GM19351 (cell line): Measurements from ENCODE around the gene PLXDC2.

Experiments used
- ATAC-seq: cut with Tn5 transposase; IDR thresholded peaks from one replicate; pipeline ENCODE4 v1.9.1; 2021; ENCODE audit warnings: mild to moderate bottlenecking, moderate library complexity; ENCODE audit not compliant: unreplicated experiment

PLXDC2 gene

DNA sequence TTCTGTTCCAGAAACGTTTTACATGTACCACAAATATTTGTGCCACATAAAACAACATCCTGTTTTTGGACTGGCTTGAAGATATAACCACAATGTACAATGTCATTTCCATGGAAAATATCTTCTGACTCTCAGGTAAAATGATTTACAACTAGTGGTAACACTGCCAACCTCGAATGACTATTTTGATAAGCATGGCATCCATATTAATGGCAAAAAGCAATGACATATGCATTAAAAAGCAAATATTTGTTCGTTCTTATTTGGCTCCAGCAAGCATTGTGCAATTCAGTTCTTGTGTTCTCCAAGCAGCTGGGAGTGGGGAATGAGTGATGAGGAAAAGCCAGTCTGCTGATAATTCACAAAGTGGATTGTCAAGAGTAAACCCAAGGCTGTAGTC lies 289.0 kb downstream of the PLXDC2 start:
- no peak for ATAC-seq

DNA sequence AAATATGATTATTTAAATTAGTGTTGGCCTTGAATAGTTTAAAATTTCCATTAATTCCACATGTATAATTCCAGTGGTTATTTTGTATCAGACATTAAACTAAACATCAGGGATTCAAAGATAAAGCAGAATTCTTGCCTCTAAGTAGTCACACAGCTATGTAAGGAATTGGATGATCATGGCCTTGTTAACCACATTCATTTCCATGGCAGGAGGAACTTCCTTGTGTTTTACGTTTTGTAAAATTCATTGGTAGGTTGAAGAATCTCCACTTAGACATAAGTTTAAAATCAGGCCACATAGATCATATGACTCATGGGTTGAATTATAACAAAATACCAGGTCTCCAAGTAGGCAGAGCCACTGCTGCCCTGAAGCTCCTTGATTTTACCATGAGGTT lies 289.7 kb downstream of the PLXDC2 start:
- no peak for ATAC-seq

- ATAC-seq = no peak
These were observed 291.8 kb downstream of the PLXDC2 start for GRCh38 chr10:20108021-20108420.

- no peak for ATAC-seq
These were observed 293.4 kb downstream of the PLXDC2 start for GRCh38 chr10:20109613-20110012.

DNA sequence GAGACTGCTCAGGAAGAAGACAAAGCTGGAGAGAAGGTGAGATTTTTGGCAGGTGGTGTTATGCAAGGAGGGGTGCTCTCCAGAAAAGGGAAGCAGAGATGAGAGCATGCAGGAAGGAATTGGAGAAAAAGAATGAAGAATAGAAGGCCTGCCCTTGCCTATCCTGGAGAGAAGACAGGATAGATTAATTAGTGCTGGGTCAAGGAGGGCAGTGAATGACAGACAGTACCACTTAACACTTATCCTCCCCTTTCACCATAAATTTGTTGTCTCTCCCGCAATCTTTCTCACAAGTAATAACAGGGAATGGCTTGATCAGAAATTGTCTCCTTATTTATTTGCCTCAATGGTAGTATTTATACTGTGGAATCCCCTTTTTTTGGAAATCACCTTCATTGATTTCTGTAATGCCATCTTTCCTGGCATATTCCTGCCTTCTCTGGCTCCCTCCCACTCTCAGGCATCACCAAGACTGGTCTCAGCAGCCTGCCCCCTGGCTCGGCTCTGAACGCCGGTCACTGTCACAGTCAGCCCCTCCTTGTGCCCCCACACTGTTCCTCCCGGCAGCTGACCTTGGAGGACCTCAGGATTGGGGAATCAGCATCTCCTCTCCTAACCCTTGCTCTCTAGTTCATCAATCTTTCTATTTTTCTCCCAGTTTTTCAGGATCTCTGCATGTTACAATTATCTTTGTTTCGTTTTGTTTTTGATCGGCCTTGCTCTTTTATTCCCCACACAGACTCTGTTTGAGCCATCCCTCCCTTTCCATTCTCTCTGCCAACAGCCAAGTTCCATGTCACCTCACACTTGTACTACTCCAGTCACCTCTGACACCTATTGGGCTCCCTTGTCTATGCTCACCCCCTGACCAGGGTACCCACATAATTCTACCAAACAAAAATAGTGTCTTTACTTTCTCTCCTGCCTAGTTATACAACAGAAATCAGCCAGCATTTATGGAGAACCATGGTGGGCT lies 294.2 kb downstream of the PLXDC2 start:
- no peak for ATAC-seq

DNA sequence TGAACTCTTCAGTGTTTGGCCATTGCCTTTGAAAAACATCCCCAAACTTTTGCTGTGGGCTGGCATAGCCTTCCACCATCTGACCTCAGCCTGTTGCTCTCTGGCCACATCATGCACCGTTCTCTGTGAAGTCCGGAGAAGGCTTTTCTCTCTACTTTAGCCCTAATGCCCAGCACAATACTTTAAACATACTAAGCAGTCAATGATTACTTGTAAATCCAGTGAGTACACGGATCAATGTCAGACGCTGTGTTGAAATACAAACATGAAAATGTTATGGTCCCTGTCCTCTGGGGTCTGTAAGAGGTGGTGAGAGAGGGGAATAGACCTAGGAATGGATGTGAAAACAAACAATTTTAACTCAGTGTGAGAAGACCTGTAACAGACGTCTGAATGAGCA lies 297.9 kb downstream of the PLXDC2 start:
- ATAC-seq = no peak

GRCh38 chr10:20115894-20116293 lies 299.7 kb downstream of the PLXDC2 start:
- no peak for ATAC-seq

- ATAC-seq = no peak
These were observed 301.2 kb downstream of the PLXDC2 start for GRCh38 chr10:20117471-20117870.

DNA sequence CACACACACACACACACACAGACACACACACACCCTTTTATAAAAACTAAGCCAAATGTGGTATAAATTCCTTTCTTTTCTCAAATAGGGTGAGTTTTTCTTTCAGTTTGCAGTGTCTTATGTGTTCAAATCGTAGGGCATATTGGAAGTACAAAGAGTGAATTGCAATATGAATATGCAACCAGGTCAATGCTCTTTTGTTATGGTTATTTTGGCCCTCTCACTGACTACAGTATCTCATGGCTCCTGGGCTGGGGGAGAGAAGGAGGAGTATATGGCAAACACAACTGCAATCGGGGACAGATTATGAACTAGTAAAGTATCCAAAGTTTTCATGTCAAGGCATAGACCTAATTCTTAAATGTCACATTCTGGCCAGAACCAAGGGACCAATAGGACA lies 301.9 kb downstream of the PLXDC2 start:
- no peak for ATAC-seq

DNA sequence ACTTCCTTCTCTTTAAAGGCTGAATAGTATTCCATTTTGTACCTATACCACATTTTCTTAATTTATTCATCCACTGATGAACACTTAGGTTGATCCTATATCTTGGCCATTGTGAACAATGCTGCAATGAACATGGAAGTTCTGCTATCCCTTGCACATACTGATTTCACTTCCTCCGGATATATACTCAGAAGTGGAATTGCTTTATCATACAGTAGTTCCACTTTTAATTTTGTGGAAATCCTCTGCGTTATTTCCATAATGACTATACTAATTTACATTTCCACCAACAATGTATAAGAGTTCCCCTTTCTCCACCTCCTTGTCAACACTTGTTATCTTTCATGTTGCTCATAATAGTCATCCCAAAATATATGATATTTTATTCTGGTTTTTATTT lies 312.6 kb downstream of the PLXDC2 start:
- ATAC-seq = no peak

DNA sequence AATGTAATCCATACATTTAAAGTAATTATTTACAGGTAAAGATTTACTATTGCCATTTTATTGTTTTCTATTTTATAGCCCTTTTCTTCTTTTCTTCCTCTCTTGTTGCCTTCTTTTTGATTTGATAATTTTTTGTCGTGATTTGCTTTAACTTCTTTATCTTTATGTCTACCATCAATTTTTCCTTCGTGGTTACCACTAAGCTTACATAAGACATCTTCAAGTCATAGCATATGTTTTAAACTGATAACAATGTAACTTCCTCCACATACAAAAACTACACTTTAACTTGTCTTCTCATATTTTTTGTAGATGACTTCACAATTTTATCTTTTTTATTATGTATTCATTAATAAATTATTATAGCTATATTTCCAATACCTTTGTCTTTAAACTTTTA lies 316.6 kb downstream of the PLXDC2 start:
- no peak for ATAC-seq

GRCh38 chr10:20133669-20134189 lies 317.5 kb downstream of the PLXDC2 start:
- no peak for ATAC-seq

DNA sequence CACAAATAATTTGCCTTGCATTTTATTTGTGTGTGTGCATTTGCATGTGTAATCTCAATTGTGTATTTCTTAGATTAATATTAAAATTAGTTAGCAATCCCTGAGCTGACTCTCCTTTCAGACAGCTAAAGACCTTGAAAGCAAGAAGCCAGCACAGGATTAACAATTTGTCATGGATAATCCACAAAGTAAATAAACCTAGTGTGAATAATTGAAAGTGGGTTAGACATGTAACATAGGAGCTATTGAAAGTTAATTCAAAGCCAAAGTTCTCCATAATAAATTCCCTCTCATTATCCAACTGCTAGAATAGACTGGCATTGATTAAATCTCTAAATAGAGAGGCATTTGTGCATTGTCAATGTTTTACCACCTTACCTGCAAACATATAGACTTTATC lies 326.1 kb downstream of the PLXDC2 start:
- ATAC-seq = no peak

DNA sequence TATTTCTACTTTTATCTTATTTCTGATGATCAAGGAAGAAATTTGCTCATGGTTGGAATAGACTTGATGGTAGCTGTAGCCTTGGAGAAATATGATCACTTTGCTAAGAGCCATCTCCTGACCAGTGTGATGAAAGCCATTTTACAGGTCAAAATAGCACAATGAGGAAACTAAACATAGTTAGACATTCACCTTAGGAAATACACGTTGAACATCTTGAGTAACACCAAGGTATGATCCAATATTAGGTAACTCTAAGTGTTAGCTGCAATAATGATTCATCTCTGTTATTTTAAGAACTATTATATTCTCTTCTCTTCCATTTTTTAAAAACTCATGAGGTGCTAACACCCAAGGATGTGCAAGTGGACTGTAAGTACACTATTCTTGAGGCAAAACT lies 328.0 kb downstream of the PLXDC2 start:
- no peak for ATAC-seq

GRCh38 chr10:20146004-20146403 lies 329.8 kb downstream of the PLXDC2 start:
- ATAC-seq = no peak

DNA sequence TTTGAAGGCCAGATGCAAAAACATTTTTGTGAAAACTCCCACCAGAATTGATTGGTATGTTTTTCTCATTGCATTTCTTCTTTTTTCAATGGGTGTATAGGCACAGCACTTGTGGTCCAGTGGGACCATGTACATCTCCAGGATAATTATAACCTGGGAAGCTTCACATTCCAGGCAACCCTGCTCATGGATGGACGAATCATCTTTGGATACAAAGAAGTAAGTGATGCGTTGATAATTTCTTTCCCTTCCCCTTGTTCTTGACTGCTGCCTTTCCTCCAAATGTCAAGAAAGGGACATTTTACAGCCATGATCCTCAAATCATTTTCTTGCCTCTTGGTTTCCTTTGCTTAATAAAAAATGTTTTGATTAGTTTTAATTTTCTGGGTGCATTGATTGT lies 331.5 kb downstream of the PLXDC2 start:
- ATAC-seq = no peak

DNA sequence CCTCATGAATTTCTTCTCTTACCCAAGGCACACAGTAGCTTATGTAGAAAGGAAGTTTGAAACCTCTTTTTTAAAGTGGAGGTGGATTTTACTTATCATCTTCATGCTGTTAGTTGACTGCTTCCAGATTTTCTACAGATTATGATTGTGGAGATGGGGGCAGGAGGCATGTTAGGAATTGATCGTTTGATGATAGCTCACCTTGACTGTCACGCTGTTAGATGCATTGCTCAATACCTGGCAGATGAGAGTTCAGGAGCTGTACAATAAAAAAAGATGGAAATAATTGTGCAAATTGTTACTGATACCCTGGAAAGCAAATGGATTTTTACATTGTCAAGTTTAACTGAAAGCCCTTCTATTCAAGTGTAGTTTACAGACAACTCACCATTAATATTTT lies 340.3 kb downstream of the PLXDC2 start:
- ATAC-seq = no peak

GRCh38 chr10:20157314-20157713 lies 341.1 kb downstream of the PLXDC2 start:
- ATAC-seq = no peak

GRCh38 chr10:20158086-20158485 lies 341.9 kb downstream of the PLXDC2 start:
- no peak for ATAC-seq

DNA sequence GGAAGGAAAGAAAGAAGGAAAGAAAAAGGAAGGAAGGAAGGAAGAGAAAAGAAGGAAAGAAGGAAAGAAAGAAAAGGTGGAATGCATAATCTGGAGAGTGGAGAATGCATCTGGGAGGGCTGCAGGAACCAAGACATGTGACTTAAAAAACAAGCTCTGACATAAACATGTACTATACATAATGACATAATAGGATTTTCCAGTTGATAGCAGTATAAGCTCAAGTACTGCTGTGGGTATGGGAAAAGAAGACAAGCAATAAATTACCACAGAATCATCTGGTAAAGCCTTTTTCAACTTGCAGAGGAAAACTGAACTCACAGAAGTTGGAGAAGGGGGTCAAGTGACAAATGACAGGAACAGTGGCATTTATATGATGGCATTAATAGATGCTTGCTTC lies 345.9 kb downstream of the PLXDC2 start:
- ATAC-seq = no peak

DNA sequence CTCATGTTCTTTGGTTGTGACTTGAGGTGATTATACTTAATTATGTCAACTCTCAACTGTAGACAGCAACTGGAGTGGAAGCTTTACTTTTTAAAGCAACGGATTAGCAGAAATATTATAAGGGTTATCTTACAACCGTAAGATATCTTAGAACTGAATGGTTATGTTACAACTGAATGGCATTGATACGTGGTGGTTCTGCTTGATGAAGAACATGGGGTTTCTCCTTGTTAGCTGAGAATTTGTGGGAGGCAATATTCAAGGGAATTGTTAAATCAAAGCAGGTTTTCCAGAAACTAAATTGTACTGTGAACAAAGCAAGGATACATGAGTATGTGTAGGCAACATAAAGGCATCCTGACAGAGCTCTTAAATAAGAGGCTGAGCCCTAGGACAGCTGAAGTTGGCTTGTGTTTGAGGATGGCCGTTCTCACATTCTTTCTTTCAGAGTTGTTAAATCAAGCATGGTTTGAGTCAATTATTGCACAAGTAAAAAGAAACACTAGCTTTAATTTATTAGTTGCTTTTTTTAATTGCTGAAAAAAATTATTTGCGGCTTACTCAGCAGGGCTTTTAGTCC lies 350.0 kb downstream of the PLXDC2 start:
- no peak for ATAC-seq

- no peak for ATAC-seq
These were observed 354.4 kb downstream of the PLXDC2 start for GRCh38 chr10:20170661-20171060.
